WTC11 (cell line): Measurements from ENCODE around the gene AMBP. TPM values are rescaled to one million over a fixed set of nuclear protein-coding genes. Genes with fewer than 3 reads are reported as not detected.

Experiments used
- ATAC-seq: fragments of 200-7000 bp; cut with Tn5 transposase; 2 replicates; pipeline ENCODE4 v1.10.0; 2021; ENCODE audit warnings: mild to moderate bottlenecking, moderate library complexity
- CTCF ChIA-PET: fragments of 300-600 bp; sonication (Branson Sonifier 250); formaldehyde crosslinking; loops from one replicate; lab custom pipeline; 2021; ENCODE audit warnings: antibody characterized with exemption; lab: Charles Lee
- POLR2A ChIA-PET: fragments of 350-600 bp; sonication (Branson Sonifier 250); formaldehyde crosslinking; loops from one replicate; lab custom pipeline; 2021; ENCODE audit warnings: antibody characterized with exemption; lab: Charles Lee
- DNase-seq: peaks from one replicate; pipeline ENCODE4 v3.0.0; 2021; ENCODE audit warnings: low spot score
- H3K27ac Mint-ChIP-seq: 2 replicates; pipeline ENCODE4 v1.8.0; 2021; ENCODE audit warnings: mixed read lengths
- H3K27me3 Mint-ChIP-seq: 2 replicates; pipeline ENCODE4 v1.8.0; 2021; ENCODE audit warnings: low read depth, mild to moderate bottlenecking, moderate library complexity, mixed read lengths
- H3K36me3 Mint-ChIP-seq: 2 replicates; pipeline ENCODE4 v1.8.0; 2021; ENCODE audit warnings: mixed read lengths
- H3K4me1 Mint-ChIP-seq: 2 replicates; pipeline ENCODE4 v1.8.0; 2022; ENCODE audit warnings: mixed read lengths
- H3K4me3 Mint-ChIP-seq: 2 replicates; pipeline ENCODE4 v1.8.0; 2021; ENCODE audit warnings: mild to moderate bottlenecking, moderate library complexity, mixed read lengths
- H3K9me3 Mint-ChIP-seq: 2 replicates; pipeline ENCODE4 v1.8.0; 2021; ENCODE audit warnings: mixed read lengths
- FOXK1 ChIP-seq: sonication (generic); formaldehyde crosslinking; IDR thresholded peaks from 2 replicates; pipeline ENCODE4 v1.8.0; 2022; ENCODE audit warnings: mild to moderate bottlenecking, moderate library complexity, missing genetic modification reagents
- IRF2 ChIP-seq: sonication (generic); formaldehyde crosslinking; IDR thresholded peaks from 2 replicates; pipeline ENCODE4 v1.8.0; 2022; ENCODE audit warnings: low read depth, missing genetic modification reagents, borderline replicate concordance
- JAZF1 ChIP-seq: fragments of 250-450 bp; sonication (Bioruptor Pico); IDR thresholded peaks from 2 replicates; pipeline ENCODE4 v1.9.0; 2021; ENCODE audit warnings: moderate library complexity, mild to moderate bottlenecking, inconsistent platforms
- JUN ChIP-seq: sonication (generic); formaldehyde crosslinking; IDR thresholded peaks from 2 replicates; pipeline ENCODE4 v1.8.0; 2023; ENCODE audit warnings: mild to moderate bottlenecking, missing genetic modification reagents
- MXD4 ChIP-seq: fragments of 250-450 bp; sonication (Bioruptor Pico); IDR thresholded peaks from 2 replicates; pipeline ENCODE4 v1.8.0; 2021; ENCODE audit warnings: mild to moderate bottlenecking, moderate library complexity, borderline replicate concordance
- NFATC4 ChIP-seq: fragments of 250-450 bp; sonication (Bioruptor Pico); IDR thresholded peaks from 2 replicates; pipeline ENCODE4 v1.9.0; 2021; ENCODE audit warnings: mild to moderate bottlenecking
- RORB ChIP-seq: fragments of 250-450 bp; sonication (Bioruptor Pico); IDR thresholded peaks from 2 replicates; pipeline ENCODE4 v1.9.0; 2021; ENCODE audit warnings: mild to moderate bottlenecking
- SMAD3 ChIP-seq: sonication (generic); formaldehyde crosslinking; IDR thresholded peaks from 2 replicates; pipeline ENCODE4 v1.8.0; 2022; ENCODE audit warnings: missing genetic modification reagents, mild to moderate bottlenecking, borderline replicate concordance
- TEAD1 ChIP-seq: sonication (generic); formaldehyde crosslinking; IDR thresholded peaks from 2 replicates; pipeline ENCODE4 v1.8.0; 2022; ENCODE audit warnings: mild to moderate bottlenecking, missing genetic modification reagents
- ZBTB21 ChIP-seq: sonication (generic); formaldehyde crosslinking; IDR thresholded peaks from 2 replicates; pipeline ENCODE4 v1.8.1; 2023; ENCODE audit warnings: mild to moderate bottlenecking, missing genetic modification reagents, borderline replicate concordance
- ZNF121 ChIP-seq: sonication (generic); formaldehyde crosslinking; IDR thresholded peaks from 2 replicates; pipeline ENCODE4 v1.8.0; 2023; ENCODE audit warnings: missing genetic modification reagents
- total RNA-seq: library from RNA; stranded (reverse); gene quantifications from 3 replicates; pipeline ENCODE4 v1.2.3, GENCODE V29; 2021
- TF ChIP-seq, protein P1 (sequence below): fragments of 250-450 bp; sonication (Bioruptor Pico); conservative IDR thresholded peaks from 2 replicates; pipeline ENCODE4 v1.9.0; 2021; ENCODE audit warnings: mild to moderate bottlenecking
- TF ChIP-seq, protein P2 (sequence below): sonication (generic); formaldehyde crosslinking; IDR thresholded peaks from 2 replicates; pipeline ENCODE4 v1.8.1; 2023; ENCODE audit warnings: mild to moderate bottlenecking, moderate library complexity, missing genetic modification reagents
- TF ChIP-seq, protein P3 (sequence below): fragments of 250-450 bp; sonication (Bioruptor Pico); IDR thresholded peaks from 2 replicates; pipeline ENCODE4 v1.9.0; 2021; ENCODE audit warnings: mild to moderate bottlenecking
- TF ChIP-seq, protein P4 (sequence below): sonication (generic); formaldehyde crosslinking; IDR thresholded peaks from 2 replicates; pipeline ENCODE4 v1.8.0; 2023; ENCODE audit warnings: missing genetic modification reagents, mild to moderate bottlenecking, borderline replicate concordance

The AMBP gene
- total RNA-seq, 1 experiment from 2014 or later: 3.3 TPM

DNA sequence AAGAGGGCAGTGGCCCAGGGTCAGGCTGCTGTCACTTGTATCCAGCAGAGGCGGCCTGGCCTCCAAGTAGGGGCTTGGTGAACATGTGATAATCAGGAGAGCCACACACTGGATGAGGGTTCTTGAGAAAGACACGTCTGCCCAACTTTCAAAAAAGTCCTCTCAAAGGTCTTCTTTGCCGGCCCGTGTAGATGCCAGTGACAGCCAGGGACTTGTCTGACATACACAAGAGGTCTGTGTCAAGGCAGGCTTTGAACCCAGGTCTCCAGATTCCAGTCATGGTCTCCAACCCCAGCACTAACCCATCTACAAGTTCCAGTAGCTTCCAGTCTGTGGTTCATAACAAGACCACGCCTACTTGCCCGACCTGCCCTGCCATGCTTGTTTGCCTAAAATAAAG, 7.9 kb upstream of the AMBP start:
- H3K4me1 Mint-ChIP-seq: no peaks in the 10 kb centered on the region
- no peak overlapping the region for H3K4me3 Mint-ChIP-seq
- POLR2A ChIA-PET: no interaction called here
- CTCF ChIA-PET: interaction anchor here (0.7 to 5.6 kb wide), 5 partner anchors 11 to 204 kb away, joined by 3 to 109 read pairs (median 80); partner anchors contain the start of gene KIF12
- no peak for DNase-seq
- H3K9me3 Mint-ChIP-seq: no peaks in the 10 kb centered on the region
- H3K36me3 Mint-ChIP-seq: no peaks in the 10 kb centered on the region
- no peak for ATAC-seq
- TF ChIP-seq, protein P1, sequence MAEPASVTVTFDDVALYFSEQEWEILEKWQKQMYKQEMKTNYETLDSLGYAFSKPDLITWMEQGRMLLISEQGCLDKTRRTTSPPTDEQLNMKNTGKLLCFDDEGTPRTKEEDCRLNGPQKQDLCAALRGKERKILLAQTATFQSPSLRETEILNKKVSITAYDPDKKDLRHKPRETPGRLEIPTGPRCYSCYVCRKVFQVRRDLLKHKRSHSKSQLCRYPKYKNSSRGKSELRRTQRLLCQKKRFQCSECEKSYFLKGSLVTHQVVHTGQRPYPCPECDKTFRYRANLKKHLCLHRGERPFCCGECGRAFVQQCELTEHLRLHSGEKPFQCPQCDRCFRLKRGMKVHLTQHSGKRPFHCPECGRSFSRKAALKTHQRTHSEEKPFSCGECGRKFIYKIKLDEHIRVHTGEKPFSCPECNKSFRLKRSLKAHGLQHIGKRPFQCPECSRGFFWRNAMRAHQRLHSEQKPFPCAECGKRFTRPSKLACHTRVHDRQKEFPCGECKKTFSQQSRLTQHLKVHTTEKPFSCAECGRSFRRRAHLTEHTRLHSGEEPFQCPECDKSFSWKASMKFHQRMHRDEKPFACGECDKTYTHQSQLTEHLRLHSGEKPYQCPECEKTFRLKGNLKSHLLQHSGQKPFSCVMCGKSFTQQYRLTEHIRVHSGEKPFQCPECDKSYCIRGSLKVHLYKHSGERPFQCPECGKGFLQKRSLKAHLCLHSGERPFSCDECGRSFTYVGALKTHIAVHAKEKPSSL: no peak
- TF ChIP-seq, protein P2, sequence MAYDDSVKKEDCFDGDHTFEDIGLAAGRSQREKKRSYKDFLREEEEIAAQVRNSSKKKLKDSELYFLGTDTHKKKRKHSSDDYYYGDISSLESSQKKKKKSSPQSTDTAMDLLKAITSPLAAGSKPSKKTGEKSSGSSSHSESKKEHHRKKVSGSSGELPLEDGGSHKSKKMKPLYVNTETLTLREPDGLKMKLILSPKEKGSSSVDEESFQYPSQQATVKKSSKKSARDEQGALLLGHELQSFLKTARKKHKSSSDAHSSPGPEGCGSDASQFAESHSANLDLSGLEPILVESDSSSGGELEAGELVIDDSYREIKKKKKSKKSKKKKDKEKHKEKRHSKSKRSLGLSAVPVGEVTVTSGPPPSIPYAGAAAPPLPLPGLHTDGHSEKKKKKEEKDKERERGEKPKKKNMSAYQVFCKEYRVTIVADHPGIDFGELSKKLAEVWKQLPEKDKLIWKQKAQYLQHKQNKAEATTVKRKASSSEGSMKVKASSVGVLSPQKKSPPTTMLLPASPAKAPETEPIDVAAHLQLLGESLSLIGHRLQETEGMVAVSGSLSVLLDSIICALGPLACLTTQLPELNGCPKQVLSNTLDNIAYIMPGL (CRISPR knock-in tag): no peak
- TF ChIP-seq ZBTB21 (CRISPR knock-in tag) (no peak), JAZF1 (no peak), MXD4 (CRISPR knock-in tag) (no peak), ZNF121 (no peak), JUN (CRISPR knock-in tag) (no peak), FOXK1 (no peak), SMAD3 (CRISPR knock-in tag) (no peak)
- TF ChIP-seq, protein P3, sequence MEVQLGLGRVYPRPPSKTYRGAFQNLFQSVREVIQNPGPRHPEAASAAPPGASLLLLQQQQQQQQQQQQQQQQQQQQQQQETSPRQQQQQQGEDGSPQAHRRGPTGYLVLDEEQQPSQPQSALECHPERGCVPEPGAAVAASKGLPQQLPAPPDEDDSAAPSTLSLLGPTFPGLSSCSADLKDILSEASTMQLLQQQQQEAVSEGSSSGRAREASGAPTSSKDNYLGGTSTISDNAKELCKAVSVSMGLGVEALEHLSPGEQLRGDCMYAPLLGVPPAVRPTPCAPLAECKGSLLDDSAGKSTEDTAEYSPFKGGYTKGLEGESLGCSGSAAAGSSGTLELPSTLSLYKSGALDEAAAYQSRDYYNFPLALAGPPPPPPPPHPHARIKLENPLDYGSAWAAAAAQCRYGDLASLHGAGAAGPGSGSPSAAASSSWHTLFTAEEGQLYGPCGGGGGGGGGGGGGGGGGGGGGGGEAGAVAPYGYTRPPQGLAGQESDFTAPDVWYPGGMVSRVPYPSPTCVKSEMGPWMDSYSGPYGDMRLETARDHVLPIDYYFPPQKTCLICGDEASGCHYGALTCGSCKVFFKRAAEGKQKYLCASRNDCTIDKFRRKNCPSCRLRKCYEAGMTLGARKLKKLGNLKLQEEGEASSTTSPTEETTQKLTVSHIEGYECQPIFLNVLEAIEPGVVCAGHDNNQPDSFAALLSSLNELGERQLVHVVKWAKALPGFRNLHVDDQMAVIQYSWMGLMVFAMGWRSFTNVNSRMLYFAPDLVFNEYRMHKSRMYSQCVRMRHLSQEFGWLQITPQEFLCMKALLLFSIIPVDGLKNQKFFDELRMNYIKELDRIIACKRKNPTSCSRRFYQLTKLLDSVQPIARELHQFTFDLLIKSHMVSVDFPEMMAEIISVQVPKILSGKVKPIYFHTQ (CRISPR knock-in tag): no peak
- TF ChIP-seq, protein P4, sequence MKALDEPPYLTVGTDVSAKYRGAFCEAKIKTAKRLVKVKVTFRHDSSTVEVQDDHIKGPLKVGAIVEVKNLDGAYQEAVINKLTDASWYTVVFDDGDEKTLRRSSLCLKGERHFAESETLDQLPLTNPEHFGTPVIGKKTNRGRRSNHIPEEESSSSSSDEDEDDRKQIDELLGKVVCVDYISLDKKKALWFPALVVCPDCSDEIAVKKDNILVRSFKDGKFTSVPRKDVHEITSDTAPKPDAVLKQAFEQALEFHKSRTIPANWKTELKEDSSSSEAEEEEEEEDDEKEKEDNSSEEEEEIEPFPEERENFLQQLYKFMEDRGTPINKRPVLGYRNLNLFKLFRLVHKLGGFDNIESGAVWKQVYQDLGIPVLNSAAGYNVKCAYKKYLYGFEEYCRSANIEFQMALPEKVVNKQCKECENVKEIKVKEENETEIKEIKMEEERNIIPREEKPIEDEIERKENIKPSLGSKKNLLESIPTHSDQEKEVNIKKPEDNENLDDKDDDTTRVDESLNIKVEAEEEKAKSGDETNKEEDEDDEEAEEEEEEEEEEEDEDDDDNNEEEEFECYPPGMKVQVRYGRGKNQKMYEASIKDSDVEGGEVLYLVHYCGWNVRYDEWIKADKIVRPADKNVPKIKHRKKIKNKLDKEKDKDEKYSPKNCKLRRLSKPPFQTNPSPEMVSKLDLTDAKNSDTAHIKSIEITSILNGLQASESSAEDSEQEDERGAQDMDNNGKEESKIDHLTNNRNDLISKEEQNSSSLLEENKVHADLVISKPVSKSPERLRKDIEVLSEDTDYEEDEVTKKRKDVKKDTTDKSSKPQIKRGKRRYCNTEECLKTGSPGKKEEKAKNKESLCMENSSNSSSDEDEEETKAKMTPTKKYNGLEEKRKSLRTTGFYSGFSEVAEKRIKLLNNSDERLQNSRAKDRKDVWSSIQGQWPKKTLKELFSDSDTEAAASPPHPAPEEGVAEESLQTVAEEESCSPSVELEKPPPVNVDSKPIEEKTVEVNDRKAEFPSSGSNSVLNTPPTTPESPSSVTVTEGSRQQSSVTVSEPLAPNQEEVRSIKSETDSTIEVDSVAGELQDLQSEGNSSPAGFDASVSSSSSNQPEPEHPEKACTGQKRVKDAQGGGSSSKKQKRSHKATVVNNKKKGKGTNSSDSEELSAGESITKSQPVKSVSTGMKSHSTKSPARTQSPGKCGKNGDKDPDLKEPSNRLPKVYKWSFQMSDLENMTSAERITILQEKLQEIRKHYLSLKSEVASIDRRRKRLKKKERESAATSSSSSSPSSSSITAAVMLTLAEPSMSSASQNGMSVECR (CRISPR knock-in tag): no peak
- TF ChIP-seq, all 79 proteins: peak for 0
- H3K27me3 Mint-ChIP-seq: peaks cover 38% of the 10 kb centered on the region
- no peak overlapping the region for H3K27ac Mint-ChIP-seq

DNA sequence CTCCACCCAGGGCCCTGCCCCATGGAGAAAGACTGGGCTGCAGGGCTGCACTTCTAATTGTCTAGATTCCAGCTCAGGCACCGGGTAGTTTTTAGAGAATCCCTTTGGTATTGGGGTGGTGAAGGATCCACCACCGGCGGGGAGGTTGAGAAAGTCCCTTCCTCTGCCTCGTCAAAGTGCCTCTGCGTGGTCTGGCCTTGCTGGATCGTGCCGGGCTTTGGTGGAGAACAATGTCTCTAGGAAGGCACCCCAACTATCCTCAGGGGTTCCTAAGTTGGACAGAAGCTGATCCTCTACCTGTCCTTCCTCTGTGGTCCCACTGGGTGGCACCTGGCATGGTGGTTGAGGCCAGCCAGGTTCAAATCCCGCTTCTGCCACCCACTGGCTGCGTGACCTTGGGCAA, 7.3 kb upstream of the AMBP start:
- peaks cover 41% of the 10 kb centered on the region for H3K27me3 Mint-ChIP-seq
- H3K36me3 Mint-ChIP-seq: no peaks in the 10 kb centered on the region
- H3K9me3 Mint-ChIP-seq: no peaks in the 10 kb centered on the region; the same call in 1 of the 2 replicates
- no peak overlapping the region for H3K4me3 Mint-ChIP-seq
- DNase-seq (no peak), ATAC-seq (no peak)
- CTCF ChIA-PET: interaction anchor here (0.7 to 5.6 kb wide), 5 partner anchors 11 to 204 kb away, joined by 3 to 109 read pairs (median 80); partner anchors contain the start of gene KIF12
- H3K27ac Mint-ChIP-seq: no peak overlapping the region
- no peak for TF ChIP-seq NFATC4 (CRISPR knock-in tag)
- no peak for TF ChIP-seq IRF2 (CRISPR knock-in tag)
- TF ChIP-seq TEAD1: no peak
- no peak for TF ChIP-seq RORB (CRISPR knock-in tag)
- H3K4me1 Mint-ChIP-seq: no peaks in the 10 kb centered on the region
- POLR2A ChIA-PET: no interaction called here
